Endodermal cell (in vitro differentiated cells): ENCODE measurements around the gene KDM5B. TPM values are rescaled to one million over a fixed set of nuclear protein-coding genes. Genes with fewer than 3 reads are reported as not detected.

Experiments used
- DNase-seq: peaks from one replicate; pipeline ENCODE4 v3.0.0-alpha.2; 2017
- H3K27ac ChIP-seq: 2 replicates; pipeline ENCODE4 v1.5.1; 2013; ENCODE audit warnings: mild to moderate bottlenecking, low read depth, low read length, moderate library complexity
- H3K27me3 ChIP-seq: 2 replicates; pipeline ENCODE4 v1.6.1; 2013; ENCODE audit warnings: mild to moderate bottlenecking, low read length, moderate library complexity; ENCODE audit not compliant: insufficient read depth, control insufficient read depth, poor library complexity, severe bottlenecking
- H3K36me3 ChIP-seq: 2 replicates; pipeline ENCODE4 v1.7.0; 2013; ENCODE audit warnings: mild to moderate bottlenecking, low read length, moderate library complexity; ENCODE audit not compliant: control insufficient read depth, insufficient read depth
- H3K4me1 ChIP-seq: one replicate; pipeline ENCODE4 v1.7.0; 2013; ENCODE audit warnings: low read length; ENCODE audit not compliant: control insufficient read depth, insufficient read depth
- H3K4me3 ChIP-seq: 2 replicates; pipeline ENCODE4 v1.5.1; 2013; ENCODE audit warnings: mild to moderate bottlenecking, low read length, moderate library complexity
- H3K9ac ChIP-seq: 2 replicates; pipeline ENCODE4 v1.6.1; 2013; ENCODE audit warnings: mild to moderate bottlenecking, low read length, moderate library complexity; ENCODE audit not compliant: poor library complexity, severe bottlenecking; ENCODE audit errors: extremely low read depth
- H3K9me3 ChIP-seq: 2 replicates; pipeline ENCODE4 v1.6.1; 2013; ENCODE audit warnings: mild to moderate bottlenecking, low read length, moderate library complexity; ENCODE audit not compliant: control insufficient read depth
- H3K27ac Mint-ChIP-seq: 2 replicates; pipeline ENCODE4 v1.8.0; 2020; ENCODE audit warnings: mixed read lengths
- H3K27me3 Mint-ChIP-seq: 2 replicates; pipeline ENCODE4 v1.8.0; 2021; ENCODE audit warnings: mild to moderate bottlenecking, mixed read lengths; ENCODE audit not compliant: insufficient read depth
- H3K36me3 Mint-ChIP-seq: 2 replicates; pipeline ENCODE4 v1.8.0; 2020; ENCODE audit warnings: low read depth, mixed read lengths
- H3K4me1 Mint-ChIP-seq: 2 replicates; pipeline ENCODE4 v1.8.0; 2020; ENCODE audit warnings: mixed read lengths
- H3K4me3 Mint-ChIP-seq: 2 replicates; pipeline ENCODE4 v1.8.0; 2020; ENCODE audit warnings: mild to moderate bottlenecking, moderate library complexity, mixed read lengths
- H3K9me3 Mint-ChIP-seq: 2 replicates; pipeline ENCODE4 v1.8.0; 2020; ENCODE audit warnings: mild to moderate bottlenecking, mixed read lengths
- WGBS, 2 experiments: methylation state at CpG; one replicate each; pipeline versions ENCODE4 v1.1.5 to v1.1.7; 2013; ENCODE audit warnings: missing lambda C conversion rate in 2 of 2, mixed read lengths in 1 of 2; ENCODE audit not compliant: insufficient coverage in 1 of 2, insufficient read length in 1 of 2; 5-methylcytosine and 5-hydroxymethylcytosine counted together
- total RNA-seq, 2 donors: library from RNA; stranded (reverse); fragmentation: NEBNext Ultra II Directional in 1 of 2; extraction: Animal tissue kit (Norgen Biotek cat#: 25700) in 1 of 2; gene quantifications; 2 replicates in 1 of 2; 3 replicates in 1 of 2; pipeline ENCODE4 v1.2.1, GENCODE V29; 2021
- TF ChIP-seq, protein P1 (sequence below): fragments of 200-600 bp; sonication (generic); conservative IDR thresholded peaks from 2 replicates; pipeline ENCODE4 v1.5.0; 2021; ENCODE audit warnings: antibody characterized with exemption, mild to moderate bottlenecking

The KDM5B gene
- total RNA-seq, 2 donors from 2014 or later, result 207 to 219 TPM

DNA sequence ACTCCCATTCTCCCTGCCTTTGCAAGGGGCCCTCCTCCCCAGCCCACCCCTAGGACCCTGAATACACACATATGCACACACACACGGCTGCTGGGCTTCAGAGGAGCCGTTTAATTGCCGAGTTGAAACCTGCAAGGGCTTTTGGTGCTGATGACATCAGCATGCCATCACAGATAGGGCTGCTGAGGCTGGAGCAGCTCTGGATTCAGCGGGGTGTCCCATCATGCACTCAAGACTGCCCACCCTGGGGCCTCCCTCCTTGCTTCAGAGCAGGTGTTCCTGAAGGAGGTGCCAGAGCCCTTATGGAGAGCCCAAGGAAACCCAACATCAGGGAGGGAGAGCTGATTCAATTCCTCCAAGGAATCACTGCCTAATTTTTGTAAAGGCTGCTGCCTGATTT is 103.6 kb downstream of the KDM5B start:
- H3K4me3 ChIP-seq, result no peak overlapping the region
- no peak overlapping the region for H3K9ac ChIP-seq
- TF ChIP-seq, protein P1, sequence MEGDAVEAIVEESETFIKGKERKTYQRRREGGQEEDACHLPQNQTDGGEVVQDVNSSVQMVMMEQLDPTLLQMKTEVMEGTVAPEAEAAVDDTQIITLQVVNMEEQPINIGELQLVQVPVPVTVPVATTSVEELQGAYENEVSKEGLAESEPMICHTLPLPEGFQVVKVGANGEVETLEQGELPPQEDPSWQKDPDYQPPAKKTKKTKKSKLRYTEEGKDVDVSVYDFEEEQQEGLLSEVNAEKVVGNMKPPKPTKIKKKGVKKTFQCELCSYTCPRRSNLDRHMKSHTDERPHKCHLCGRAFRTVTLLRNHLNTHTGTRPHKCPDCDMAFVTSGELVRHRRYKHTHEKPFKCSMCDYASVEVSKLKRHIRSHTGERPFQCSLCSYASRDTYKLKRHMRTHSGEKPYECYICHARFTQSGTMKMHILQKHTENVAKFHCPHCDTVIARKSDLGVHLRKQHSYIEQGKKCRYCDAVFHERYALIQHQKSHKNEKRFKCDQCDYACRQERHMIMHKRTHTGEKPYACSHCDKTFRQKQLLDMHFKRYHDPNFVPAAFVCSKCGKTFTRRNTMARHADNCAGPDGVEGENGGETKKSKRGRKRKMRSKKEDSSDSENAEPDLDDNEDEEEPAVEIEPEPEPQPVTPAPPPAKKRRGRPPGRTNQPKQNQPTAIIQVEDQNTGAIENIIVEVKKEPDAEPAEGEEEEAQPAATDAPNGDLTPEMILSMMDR, result no peak
- no peaks in the 10 kb centered on the region for H3K9me3 ChIP-seq
- peaks cover 47% of the 10 kb centered on the region for H3K27me3 ChIP-seq
- H3K27ac ChIP-seq, result no peak overlapping the region
- Mint-ChIP-seq H3K4me3 (no peak overlapping the region), H3K9me3 (no peaks in the 10 kb centered on the region), H3K27ac (no peak overlapping the region), H3K27me3 (peaks cover 41% of the 10 kb centered on the region), H3K4me1 (peaks cover 4% of the 10 kb centered on the region), H3K36me3 (no peaks in the 10 kb centered on the region)
- no peaks in the 10 kb centered on the region for H3K4me1 ChIP-seq
- no peak for DNase-seq
- H3K36me3 ChIP-seq, result no peaks in the 10 kb centered on the region
- WGBS, 2 experiments, result 84 to 91% methylated on average over 3 to 4 of the region's 4 CpGs

DNA sequence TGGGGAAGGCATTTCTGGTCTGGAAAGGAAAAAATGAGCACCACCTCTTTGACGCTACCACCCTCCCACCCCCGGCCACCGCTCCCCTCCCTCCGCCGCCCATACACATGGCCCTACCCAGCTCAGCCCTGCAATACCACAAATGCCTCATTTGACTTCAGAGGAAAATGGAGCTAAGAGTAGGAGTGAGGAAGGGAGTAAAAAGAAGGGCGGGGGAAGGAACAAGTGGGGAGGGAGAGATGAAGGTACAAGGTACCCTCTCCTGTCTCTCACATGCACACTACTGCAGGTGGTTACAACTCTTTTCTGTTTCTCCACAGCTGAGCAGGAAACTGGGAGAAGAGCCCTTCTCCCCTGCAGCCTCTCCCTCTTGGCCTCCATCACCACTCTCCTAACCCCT is 105.0 kb downstream of the KDM5B start:
- no peaks in the 10 kb centered on the region for H3K9me3 Mint-ChIP-seq
- Histone ChIP-seq H3K27me3 (peaks cover 33% of the 10 kb centered on the region), H3K4me1 (no peaks in the 10 kb centered on the region), H3K9ac (no peak overlapping the region), H3K36me3 (no peaks in the 10 kb centered on the region), H3K27ac (no peak overlapping the region), H3K4me3 (no peak overlapping the region), H3K9me3 (no peaks in the 10 kb centered on the region)
- DNase-seq, result no peak
- H3K4me3 Mint-ChIP-seq, result no peak overlapping the region
- no peaks in the 10 kb centered on the region for H3K36me3 Mint-ChIP-seq
- no peak overlapping the region for H3K27ac Mint-ChIP-seq
- TF ChIP-seq, protein P1, result no peak
- 100% methylated on average over 1 of the region's 6 CpGs for WGBS, 2 experiments
- no peaks in the 10 kb centered on the region for H3K4me1 Mint-ChIP-seq
- H3K27me3 Mint-ChIP-seq, result peaks cover 27% of the 10 kb centered on the region

DNA sequence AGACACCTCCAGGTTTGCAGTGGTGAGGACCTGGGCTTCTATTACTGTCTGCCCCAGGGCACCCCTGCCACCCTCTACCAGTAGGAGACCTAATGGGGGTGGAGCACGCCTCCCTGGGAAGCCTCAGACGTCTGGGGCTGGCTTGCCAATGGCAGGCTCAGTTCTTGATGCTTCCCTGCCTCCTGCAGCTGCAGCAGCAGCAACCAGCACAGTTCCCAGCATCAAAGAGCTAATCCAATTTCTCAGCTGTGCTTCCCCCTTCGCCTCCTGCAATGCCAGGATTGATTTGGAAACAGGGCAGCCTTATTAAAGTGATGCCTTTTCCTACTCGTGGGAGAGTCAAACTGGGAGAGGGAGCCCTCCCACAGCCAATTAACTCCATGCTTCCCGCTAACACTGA is 106.1 kb downstream of the KDM5B start:
- Histone ChIP-seq H3K9ac (no peak overlapping the region), H3K27ac (no peak overlapping the region), H3K36me3 (no peaks in the 10 kb centered on the region), H3K4me3 (no peak overlapping the region), H3K4me1 (no peaks in the 10 kb centered on the region), H3K27me3 (peaks cover 22% of the 10 kb centered on the region), H3K9me3 (no peaks in the 10 kb centered on the region)
- Mint-ChIP-seq H3K27me3 (peaks cover 16% of the 10 kb centered on the region), H3K36me3 (no peaks in the 10 kb centered on the region), H3K9me3 (no peaks in the 10 kb centered on the region), H3K4me1 (no peaks in the 10 kb centered on the region), H3K27ac (no peak overlapping the region), H3K4me3 (no peak overlapping the region)
- no peak for DNase-seq
- WGBS, 2 experiments, result 49 to 63% methylated on average over 2 to 5 of the region's 5 CpGs
- TF ChIP-seq, protein P1, result no peak
